GM18511 (cell line): ENCODE data around the gene EPS8L1.
"Not testable (repeated sequence)": the region's sequence is repeated elsewhere in the genome, so short reads cannot be mapped to it uniquely, and the experiment has no call there.

Experiments
- ATAC-seq: cut with Tn5 transposase; IDR thresholded peaks from one replicate; pipeline ENCODE4 v1.9.1; 2021; ENCODE audit warnings: mild to moderate bottlenecking, moderate library complexity; ENCODE audit not compliant: unreplicated experiment

The EPS8L1 gene

DNA sequence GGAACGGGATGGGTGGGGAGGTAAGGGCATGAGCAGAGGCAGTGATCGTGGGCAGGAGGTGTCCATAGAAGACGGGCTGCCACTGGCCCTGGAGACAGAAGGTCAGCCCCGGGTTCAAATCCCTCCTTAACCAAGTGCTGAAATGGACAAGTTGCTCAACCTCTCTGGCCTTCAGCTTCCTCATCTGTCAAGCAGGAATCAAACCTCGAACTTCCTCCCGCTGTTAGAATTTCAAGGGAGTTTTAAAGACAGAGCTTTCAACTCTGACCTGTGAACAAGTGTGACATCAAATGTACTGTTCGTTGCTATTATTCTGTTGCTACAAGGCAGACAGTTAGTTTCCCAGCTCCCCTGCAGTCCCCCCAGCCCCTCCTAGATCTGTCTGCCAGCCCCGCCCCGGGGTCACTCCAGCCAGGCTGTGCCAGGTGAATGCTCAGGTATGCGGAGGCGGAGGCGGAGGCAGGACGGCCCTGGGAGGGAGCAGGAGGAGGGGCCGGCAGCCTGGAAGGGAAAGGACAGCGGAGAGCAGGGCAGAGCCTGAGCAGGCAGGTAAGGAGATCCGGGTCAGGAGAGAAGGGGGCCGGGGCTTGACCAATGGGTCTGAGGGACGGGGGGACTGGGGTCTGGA is at the start of gene EPS8L1:
Gene EPS8L1, plus strand, starts transcription at position 499 of the 628 bp plus-strand sequence. CDS start 576 bp downstream, outside the sequence.
- ATAC-seq: no peak

DNA sequence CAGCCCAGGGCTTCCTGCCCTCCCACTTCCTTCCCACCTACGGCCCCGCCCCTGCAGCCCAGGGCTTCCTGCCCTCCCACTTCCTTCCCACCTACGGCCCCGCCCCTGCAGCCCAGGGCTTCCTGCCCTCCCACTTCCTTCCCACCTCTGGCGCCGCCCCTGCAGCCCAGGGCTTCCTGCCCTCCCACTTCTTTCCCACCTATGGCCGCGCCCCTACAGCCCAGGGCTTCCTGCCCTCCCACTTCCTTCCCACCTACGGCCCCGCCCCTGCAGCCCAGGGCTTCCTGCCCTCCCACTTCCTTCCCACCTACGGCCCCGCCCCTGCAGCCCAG is 48.6 kb upstream of the EPS8L1 start:
- not testable (repeated sequence) for ATAC-seq

DNA sequence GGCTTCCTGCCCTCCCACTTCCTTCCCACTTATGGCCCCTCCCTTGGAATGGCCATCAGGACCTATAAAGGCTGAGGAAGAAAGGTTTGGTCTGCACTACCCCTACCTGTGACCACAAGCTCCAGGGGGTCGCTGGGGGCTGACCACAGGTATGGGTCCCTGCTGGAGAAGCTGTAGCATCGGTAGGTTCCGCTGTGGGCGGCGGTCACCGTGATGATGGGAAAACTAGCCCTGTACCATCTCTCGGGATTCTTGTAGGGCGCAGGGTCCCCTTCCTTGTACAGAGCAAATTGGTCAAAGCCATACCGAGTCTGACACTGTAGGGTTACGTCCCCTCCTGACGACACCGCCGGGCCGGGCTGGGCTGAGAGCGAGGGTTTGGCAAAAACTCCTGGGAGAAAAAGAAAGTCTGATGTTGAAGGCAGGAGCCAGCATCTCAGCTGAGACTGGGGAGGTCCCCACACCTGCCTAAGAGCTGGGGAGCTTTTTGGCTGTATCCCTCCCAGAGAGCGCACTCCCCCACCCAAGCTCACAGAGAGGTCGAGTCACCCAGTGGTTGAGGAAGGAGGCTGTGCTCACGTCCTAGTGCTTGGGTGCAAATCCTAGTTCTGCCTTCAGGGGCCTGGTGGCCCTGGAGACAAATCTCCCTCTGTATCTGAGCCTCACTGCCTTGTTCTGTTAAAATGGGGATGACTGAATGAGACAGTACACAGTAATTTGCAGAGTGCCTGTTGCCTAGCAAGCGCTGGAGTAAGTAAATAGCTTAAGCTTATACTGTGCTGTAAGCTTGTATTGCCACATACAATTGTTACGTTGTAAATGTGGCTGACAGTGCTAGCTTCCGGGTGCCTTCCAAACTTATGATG is 48.0 kb upstream of the EPS8L1 start:
- ATAC-seq: no peak

DNA sequence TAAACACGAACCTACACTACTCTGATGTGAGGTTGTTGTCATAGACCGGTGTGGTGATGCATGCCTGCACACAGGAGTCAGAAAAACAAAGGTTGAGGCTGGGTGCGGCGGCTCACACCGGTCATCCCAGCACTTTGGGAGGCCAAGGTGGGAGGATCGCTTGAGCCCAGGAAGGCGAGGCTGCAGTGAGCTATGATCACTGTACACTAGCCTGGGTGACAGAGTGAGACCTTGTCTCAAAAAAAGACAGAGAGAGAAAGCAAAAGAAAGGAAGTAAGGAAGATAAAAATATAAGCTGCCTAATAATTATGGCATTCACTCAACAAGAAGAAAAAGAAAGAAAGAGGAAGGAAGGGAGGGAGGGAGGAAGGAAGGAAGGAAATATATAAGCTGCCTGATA is 46.9 kb upstream of the EPS8L1 start:
- no peak for ATAC-seq

DNA sequence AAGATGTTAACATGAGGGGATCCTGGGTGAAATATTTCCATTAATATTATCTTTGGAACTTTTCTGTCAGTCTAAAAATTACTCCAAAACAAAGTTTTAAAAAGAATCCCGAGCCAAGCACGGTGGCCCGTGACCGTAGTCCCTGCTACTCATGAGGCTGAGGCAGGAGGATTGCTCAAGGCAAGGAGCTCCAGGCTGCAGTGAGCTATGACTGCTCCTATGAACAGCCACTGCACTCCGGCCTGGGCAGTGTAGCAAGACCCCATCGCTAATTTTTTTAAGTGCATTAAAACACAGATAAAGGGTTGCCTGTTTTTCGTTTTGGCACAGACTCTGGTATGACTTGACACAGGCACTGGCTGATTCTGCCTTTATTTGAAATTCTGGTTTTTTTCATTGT is 44.5 kb upstream of the EPS8L1 start:
- no peak for ATAC-seq

DNA sequence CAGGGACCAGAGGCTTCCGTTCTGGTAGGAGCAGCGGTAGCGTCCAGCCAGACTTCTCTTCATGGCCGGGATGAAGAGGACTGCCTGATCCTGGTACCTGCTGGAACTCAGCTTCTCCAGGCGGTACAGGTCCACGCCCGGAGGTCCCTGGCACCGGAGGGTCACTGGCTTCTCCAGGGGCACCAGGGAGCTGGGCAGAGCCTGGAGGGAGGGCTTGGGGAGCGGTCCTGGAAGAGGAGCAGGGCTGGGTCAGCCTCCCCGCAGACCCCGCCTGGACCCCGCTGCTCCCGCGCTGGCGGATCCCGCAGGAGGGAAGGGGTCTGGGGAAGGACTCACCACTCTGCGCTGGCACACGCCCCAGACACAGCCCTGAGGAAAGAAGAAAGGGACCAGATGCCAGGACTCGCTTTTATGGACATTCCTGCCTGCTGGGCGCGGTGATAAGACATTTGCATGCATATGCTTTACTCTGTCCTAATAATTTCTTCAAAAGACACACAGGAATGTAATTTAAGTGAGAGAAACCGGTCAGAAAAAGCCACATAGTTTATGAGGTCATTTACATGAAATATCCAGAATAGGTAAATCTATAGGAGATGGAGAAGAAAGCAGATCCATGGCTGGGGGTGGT is 43.4 kb upstream of the EPS8L1 start:
- no peak for ATAC-seq

DNA sequence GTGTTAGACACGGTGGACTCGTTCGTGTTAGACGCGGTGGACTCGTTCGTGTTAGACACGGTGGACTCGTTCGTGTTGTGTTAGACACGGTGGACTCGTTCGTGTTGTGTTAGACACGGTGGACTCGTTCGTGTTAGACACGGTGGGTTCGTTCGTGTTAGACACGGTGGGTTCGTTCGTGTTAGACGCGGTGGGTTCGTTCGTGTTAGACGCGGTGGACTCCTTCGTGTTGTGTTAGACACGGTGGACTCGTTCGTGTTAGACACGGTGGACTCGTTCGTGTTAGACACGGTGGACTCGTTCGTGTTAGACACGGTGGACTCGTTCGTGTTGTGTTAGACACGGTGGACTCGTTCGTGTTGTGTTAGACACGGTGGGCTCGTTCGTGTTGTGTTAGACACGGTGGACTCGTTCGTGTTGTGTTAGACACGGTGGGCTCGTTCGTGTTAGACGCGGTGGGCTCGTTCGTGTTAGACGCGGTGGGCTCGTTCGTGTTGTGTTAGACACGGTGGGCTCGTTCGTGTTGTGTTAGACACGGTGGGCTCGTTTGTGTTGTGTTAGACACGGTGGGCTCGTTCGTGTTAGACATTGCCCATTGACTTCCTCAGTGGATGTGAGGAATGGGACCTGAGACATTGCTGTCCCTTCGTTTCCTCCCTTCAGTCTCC is 42.6 kb upstream of the EPS8L1 start:
- ATAC-seq: not testable (repeated sequence)

DNA sequence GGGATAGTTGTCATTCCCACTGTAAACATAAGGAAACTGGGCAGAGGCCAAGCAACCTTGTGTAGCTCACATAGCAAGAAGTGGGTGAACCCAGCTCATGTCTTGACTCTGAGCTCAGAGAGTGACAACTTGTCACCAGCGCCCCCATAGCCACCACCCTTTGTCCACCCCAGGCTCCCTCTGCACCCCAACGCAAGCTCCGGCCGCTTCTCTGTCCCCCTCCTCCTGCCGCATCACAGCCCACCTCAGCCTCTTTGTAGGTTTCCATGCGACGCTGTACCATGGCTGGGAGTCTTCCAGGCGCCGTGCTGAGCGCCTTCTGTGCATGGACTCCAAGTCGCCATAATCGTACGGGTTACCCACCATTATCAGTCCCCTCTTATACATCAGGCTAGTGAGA is 40.9 kb upstream of the EPS8L1 start:
- ATAC-seq: no peak

DNA sequence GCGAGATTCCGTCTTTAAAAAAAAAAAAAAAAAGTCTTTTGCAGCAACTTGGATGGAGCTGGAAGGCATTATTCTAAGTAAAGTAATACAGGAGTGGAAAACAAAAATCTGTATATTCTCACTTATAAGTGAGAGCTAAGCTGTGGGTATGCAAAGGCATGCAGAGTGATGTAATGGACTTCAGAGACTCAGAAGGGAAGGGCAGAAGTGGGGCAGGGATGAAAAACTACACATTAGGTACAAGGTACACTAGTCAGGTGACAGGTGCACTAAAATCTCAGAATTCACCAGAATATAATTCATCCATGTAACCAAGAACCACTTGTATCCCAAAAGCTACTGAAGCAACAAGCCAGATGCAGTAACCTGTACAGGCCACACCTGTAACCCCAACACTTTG is 39.6 kb upstream of the EPS8L1 start:
- ATAC-seq: no peak

DNA sequence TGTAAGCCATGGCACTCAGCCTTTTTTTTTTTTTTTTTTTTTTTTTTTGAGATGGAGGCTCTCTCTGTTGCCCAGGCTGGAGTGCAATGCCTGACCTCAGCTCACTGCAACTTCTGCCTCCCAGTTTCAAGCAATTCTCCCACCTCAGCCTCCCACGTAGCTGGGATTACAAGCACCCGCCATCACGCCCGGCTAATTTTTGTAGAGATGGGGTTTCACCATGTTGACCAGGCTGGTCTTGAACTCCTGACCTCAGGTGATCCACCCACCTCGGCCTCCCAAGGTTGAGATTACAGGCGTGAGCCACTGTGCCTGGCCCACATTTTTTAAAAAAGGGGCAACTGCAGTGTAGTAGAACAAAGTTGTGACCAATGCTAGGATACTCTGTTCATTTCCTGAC is 38.1 kb upstream of the EPS8L1 start:
- ATAC-seq: not testable (repeated sequence)

DNA sequence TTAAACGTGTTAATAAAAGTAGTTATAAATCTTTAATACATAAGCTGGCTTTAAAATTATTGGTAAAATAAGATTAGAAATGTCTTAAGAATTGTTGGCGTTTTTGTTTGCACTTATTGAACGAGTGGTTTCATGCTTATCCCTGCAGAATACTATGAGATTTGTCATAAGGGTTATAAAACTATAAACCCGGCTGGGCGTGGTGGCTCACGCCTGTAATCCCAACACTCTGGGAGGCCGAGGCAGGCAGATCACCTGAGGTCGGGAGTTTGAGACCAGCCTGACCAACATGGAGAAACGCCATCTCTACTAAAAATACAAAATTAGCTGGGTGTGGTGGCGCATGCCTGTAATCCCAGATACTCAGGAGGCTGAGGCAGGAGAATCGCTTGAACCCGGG is 35.0 kb upstream of the EPS8L1 start:
- not testable (repeated sequence) for ATAC-seq

DNA sequence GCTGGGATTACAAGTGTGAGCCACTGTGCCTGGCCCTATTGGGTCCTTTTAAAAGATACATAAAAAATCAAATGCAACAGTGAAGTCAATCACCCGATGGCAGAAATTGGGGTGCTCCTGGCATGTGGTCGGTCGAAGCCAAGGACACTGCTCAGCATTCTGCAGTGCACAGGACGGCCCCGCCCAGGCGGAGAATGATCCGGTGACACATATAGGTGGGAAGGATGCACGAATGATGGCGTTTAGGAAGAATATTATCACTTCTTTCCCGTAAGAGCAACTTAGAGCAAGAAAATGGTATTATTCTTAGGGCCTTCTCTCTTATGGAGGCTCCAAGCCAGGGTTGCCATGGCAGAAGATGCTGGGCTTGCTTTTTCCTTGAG is 34.4 kb upstream of the EPS8L1 start:
- no peak for ATAC-seq

DNA sequence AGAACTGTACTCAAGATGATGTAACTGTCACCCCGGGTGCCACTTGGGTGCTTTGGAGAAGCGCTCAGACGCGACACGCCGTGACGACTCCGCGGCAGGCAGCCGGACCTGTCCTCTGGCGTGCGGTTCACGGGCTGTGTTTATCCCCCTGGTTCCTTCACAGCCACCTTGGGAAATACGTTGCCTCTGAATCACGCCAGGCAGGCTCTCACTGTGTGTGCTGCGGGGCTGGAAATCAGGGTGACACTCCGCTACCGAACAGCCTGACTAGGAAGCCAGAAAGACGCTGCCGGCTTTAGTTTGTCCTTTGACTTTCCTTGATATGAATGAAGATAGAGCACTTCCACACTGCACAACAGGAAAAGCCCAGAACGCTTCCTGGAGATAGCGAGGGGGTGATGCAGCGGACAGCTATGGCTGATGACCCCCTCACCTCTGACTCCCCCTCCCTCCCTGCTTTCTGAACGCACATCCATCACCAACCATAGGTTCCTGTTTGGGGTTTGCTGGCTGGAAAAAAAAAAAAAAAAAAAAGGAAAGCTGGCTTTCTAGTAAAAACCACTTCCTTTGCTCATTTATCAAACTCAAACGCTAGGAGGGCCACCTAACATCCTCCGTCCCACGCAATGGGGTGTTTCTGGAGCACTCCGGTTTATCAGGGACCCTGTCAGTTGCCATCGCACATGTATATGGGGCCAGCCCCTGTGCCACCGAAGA is 33.9 kb upstream of the EPS8L1 start:
- no peak for ATAC-seq

DNA sequence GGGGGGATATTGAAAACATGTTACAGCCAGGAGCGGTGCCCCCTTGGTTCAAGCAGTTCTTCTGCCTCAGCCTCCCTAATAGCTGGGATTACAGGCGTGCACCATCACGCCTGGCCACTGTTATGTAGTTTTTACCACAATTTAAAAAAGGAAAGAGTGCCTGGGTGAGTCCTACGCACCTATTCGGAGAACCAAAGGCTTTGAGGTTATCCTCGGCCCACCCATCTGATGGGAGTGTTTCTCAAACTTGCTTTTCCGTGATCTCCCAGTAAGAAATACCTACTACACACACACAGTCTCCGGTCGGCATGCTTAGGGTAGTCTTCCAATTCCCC is 33.4 kb upstream of the EPS8L1 start:
- no peak for ATAC-seq

DNA sequence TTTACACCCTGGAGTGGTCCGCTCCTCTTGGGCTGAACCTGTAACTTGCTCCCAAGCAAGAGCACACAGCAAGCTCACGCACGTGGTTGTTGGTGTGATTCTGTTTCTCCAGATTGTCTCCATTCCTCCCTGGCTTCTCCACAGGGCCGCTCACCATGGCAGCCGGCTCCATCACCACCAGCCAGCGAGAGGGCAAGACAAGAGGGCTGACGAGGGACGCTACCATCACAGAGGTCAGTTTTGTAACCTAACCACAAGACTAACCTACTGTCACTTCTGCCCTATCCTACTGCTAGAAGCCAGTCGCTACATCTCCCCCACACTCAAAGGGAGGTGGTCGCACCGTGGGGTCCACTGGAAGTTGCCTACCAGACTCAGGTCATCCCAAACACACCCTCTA is 33.0 kb upstream of the EPS8L1 start:
- no peak for ATAC-seq

DNA sequence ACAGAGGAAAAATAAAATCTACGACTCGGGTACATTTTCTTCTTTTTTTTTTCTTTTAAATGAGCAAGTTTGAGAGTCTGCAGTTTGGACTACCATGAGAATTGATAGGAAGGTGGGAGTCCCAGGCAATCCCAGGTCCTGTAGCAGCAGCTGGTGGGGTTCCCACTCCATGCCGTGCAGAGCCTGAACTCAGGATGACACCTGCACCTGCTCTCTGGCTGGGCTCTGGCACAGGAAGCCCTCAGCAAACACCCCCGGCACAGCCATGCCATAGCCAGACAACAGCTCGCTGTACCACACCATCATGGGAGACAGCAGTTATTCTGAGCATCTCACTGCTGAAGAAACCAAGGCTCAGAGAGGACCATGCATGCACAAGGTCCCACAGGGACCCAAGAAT is 31.4 kb upstream of the EPS8L1 start:
- ATAC-seq: no peak

DNA sequence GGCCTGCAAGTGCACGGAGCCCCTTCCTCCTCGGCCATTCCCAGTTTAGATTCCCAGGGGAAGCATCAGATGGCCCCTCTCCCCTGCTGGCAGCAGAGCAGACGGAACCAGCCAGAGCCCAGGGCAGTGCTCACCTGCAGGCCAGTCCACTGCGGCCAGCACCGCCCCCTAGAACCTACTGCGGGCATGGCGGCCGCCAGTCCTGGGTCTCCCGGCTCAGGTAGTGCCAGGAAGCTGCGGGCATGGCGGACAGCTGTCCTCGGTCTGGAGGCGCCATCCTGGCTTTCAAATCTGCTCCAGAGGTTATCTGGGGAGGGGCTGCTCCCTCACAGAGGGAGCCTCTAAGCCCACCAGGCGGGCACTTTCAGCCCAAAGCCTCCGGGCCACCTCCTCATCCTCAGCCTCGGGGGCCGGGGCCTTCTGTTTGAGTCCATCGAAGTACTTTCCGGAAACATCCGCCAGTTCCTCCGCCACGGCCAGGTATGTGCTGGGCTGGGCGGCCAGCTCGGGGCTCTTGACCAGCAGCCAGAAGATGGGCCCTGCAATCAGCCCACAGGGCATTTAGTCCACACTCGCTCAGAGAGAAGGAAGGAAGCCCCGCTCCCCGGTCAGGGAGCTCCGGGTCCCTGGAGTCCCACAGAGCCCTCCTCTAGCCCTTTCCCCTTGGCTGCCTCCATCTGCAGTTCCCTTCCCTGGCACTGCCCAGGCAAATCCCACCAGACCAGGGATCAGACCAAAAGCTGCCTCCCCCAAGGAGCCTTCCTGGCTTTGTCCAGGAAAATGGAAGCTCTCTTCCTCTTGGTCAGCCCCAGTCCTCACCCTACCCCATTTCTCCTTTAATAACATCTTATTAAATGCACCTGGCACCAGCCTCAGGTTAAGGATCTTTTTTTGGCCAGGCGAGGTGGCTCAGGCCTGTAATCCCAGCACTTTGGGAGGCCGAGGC is 30.6 kb upstream of the EPS8L1 start:
- ATAC-seq: no peak

DNA sequence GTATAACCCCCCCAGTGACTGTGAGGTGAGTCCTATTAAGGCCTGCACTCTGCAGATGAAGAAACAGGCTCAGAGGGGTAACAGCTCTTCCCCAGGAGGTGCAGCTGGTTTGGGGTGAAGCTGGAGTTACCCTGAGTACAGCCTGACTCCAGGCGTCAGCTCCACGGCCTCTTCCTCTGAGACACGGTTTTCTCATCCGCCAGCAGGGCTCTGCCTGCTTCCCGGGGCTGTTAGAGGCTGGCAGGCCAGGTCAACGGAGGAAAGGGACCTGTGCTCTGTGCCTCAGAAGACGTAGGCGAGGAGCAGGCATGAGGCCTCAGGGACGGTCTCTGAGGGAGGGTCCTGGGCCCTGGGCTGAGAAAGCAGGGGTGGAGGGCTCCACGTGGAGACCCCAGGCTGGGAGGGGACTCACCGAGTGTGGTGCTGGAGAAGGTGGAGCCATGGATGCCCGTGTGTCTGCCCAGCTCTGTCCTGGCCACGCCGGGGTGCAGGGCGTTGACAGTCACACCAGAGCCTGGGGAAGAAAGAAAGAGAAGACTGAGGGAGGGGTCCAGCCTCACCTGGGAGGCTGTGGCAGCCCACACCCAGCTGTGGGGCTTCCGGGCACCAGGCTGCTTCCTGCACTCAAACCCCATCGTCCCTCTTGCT is 28.6 kb upstream of the EPS8L1 start:
- no peak for ATAC-seq

DNA sequence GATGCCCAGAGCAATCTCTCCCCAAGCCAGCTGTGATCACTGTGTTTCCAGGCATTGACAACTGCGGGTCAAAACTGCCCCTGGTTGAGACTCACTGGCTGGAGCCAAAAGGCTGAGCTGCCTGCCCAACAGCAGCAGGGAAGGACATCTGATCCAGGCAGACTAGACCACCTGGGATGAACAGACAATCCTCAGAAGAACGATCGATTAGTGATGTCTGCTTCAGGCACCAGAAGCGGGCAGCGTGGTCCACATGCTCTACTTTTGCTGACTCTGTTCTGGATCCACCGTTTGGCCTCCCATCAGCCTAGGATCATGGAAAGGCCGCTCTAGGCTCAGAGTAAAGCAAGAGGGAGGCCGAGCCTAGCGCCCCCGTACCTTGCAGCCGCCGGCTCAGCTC is 27.7 kb upstream of the EPS8L1 start:
- no peak for ATAC-seq

DNA sequence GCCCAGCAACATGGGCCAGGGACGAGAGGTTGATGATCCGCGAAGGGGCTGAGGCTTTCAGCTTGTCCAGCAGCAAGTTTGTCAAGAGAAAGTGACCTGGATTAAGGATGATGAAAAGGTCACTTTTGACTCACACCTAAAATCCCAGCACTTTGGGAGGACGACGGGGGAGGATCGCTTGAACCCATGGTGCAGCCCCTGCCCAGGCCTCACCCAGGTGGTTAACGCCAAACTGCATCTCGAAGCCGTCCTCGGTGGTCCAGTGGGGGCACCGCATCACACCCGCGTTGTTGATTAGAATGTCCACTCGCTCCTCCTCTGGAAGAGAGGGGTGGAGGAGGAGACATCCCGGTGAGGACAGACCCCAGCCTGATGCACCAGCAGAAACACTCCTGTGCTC is 27.2 kb upstream of the EPS8L1 start:
- no peak for ATAC-seq
